GM15510 (cell line): ENCODE results near the gene ISL2.

Source experiments
- POLR2A ChIP-seq: IDR thresholded peaks from 3 replicates; pipeline ENCODE4 v1.6.1; 2011; ENCODE audit warnings: borderline replicate concordance; ENCODE audit not compliant: insufficient read length; ENCODE audit errors: extremely low read depth

Gene ISL2

GRCh38 chr15:76377751-76378150, 41.2 kb downstream of the ISL2 start:
- TF ChIP-seq POLR2A: no peak

GRCh38 chr15:76378691-76379090, 42.1 kb downstream of the ISL2 start:
- TF ChIP-seq POLR2A: no peak

GRCh38 chr15:76380249-76380648, 43.7 kb downstream of the ISL2 start:
- TF ChIP-seq POLR2A: no peak

- no peak for TF ChIP-seq POLR2A
Measured at GRCh38 chr15:76381366-76381765, 44.8 kb downstream of the ISL2 start.

GRCh38 chr15:76382987-76383728, 46.6 kb downstream of the ISL2 start:
- TF ChIP-seq POLR2A: no peak

- TF ChIP-seq POLR2A: no peak
Measured at GRCh38 chr15:76384409-76384808, 47.8 kb downstream of the ISL2 start.

GRCh38 chr15:76386178-76386577, 49.6 kb downstream of the ISL2 start:
- TF ChIP-seq POLR2A: no peak

- TF ChIP-seq POLR2A: no peak
Measured at GRCh38 chr15:76386926-76387325, 50.4 kb downstream of the ISL2 start.

- no peak for TF ChIP-seq POLR2A
Measured at GRCh38 chr15:76390571-76390970, 54.0 kb downstream of the ISL2 start.

GRCh38 chr15:76391309-76391708, 54.7 kb downstream of the ISL2 start:
- TF ChIP-seq POLR2A: no peak

GRCh38 chr15:76391847-76392246, 55.3 kb downstream of the ISL2 start:
- no peak for TF ChIP-seq POLR2A
